HepG2 (cell line): Measurements from ENCODE around the gene EMILIN1. TPM values are rescaled to one million over a fixed set of nuclear protein-coding genes. Genes with fewer than 3 reads are reported as not detected.

Experiments used
- CBX1 ChIP-seq: IDR thresholded peaks from one replicate; pipeline ENCODE4 v1.6.1; 2016; ENCODE audit warnings: antibody characterized with exemption, low read depth
- GTF3A ChIP-seq: sonication (generic); formaldehyde crosslinking; conservative IDR thresholded peaks from 2 replicates; pipeline ENCODE4 v1.4.0; 2020; ENCODE audit warnings: mild to moderate bottlenecking, missing genetic modification reagents
- HNRNPL ChIP-seq: fragments of 200-400 bp; formaldehyde crosslinking; IDR thresholded peaks from 2 replicates; pipeline ENCODE4 v1.6.1; 2017; ENCODE audit warnings: mild to moderate bottlenecking, low read depth, low read length
- IRF2 ChIP-seq: IDR thresholded peaks from 2 replicates; pipeline ENCODE4 v1.6.1; 2018; ENCODE audit warnings: missing genetic modification reagents, missing compliant biosample characterization
- PHF21A ChIP-seq: sonication (generic); formaldehyde crosslinking; IDR thresholded peaks from 2 replicates; pipeline ENCODE4 v1.5.0; 2020; ENCODE audit warnings: mild to moderate bottlenecking, missing genetic modification reagents
- PLRG1 ChIP-seq: fragments of 450-650 bp; conservative IDR thresholded peaks from 2 replicates; pipeline ENCODE4 v1.6.1; 2016
- RFX1 ChIP-seq: fragments of 450-650 bp; IDR thresholded peaks from 2 replicates; pipeline ENCODE4 v1.6.1; 2017
- SRY ChIP-seq: sonication (generic); formaldehyde crosslinking; IDR thresholded peaks from 2 replicates; pipeline ENCODE4 v1.8.0; 2022; ENCODE audit warnings: mild to moderate bottlenecking, missing genetic modification reagents
- TOPORS ChIP-seq: sonication (generic); formaldehyde crosslinking; IDR thresholded peaks from 2 replicates; pipeline ENCODE4 v1.8.0; 2023; ENCODE audit warnings: mild to moderate bottlenecking, missing genetic modification reagents
- ZIK1 ChIP-seq: sonication (generic); formaldehyde crosslinking; IDR thresholded peaks from 2 replicates; pipeline ENCODE4 v1.5.0; 2020; ENCODE audit warnings: mild to moderate bottlenecking, low read depth, missing genetic modification reagents, borderline replicate concordance
- ZNF121 ChIP-seq: sonication (generic); formaldehyde crosslinking; IDR thresholded peaks from 2 replicates; pipeline ENCODE4 v1.5.0; 2020; ENCODE audit warnings: mild to moderate bottlenecking, missing genetic modification reagents
- ZNF292 ChIP-seq: sonication (generic); formaldehyde crosslinking; IDR thresholded peaks from 2 replicates; pipeline ENCODE4 v1.8.1; 2022; ENCODE audit warnings: mild to moderate bottlenecking, low read depth, missing genetic modification reagents, borderline replicate concordance
- ZNF383 ChIP-seq: sonication (generic); formaldehyde crosslinking; IDR thresholded peaks from 2 replicates; pipeline ENCODE4 v1.4.0; 2020; ENCODE audit warnings: missing genetic modification reagents, mild to moderate bottlenecking, borderline replicate concordance
- ZNF775 ChIP-seq: sonication (generic); formaldehyde crosslinking; IDR thresholded peaks from 2 replicates; pipeline ENCODE4 v1.4.0; 2020; ENCODE audit warnings: missing genetic modification reagents, mild to moderate bottlenecking, moderate library complexity, borderline replicate concordance
- ZNF83 ChIP-seq: sonication (generic); formaldehyde crosslinking; IDR thresholded peaks from 2 replicates; pipeline ENCODE4 v1.4.0; 2020; ENCODE audit warnings: missing genetic modification reagents, mild to moderate bottlenecking, borderline replicate concordance
- polyA plus RNA-seq, 8 experiments: library from polyadenylated mRNA; depleted of rRNA in 3 of 8; stranded (reverse) in 7 of 8; unstranded in 1 of 8; fragments of >200 nt; fragmentation: Illumina TruSeq in 4 of 8; extraction: Trizol in 4 of 8; gene quantifications; 2 replicates each; pipeline versions ENCODE4 v1.2.1 to v1.2.3, GENCODE V29; 2011 to 2016; ENCODE audit warnings: low read depth in 4 of 8, missing spikeins in 1 of 8, mixed read lengths in 1 of 8; ENCODE audit not compliant: insufficient read depth in 1 of 8
- total RNA-seq, 5 experiments: library from RNA; depleted of rRNA; stranded (reverse); fragments of >200 nt; fragmentation: Illumina TruSeq; extraction: Trizol; gene quantifications; 2 replicates each; pipeline ENCODE4 v1.2.3, GENCODE V29; 2016; ENCODE audit warnings: low read depth in 1 of 5
- TF ChIP-seq, protein P1 (sequence below): sonication (generic); formaldehyde crosslinking; IDR thresholded peaks from 2 replicates; pipeline ENCODE4 v1.4.0; 2020; ENCODE audit warnings: missing genetic modification reagents
- TF ChIP-seq, protein P2 (sequence below): IDR thresholded peaks from 2 replicates; pipeline ENCODE4 v1.6.1; 2016; ENCODE audit warnings: low read depth, control low read depth
- TF ChIP-seq, protein P3 (sequence below): sonication (generic); formaldehyde crosslinking; IDR thresholded peaks from 2 replicates; pipeline ENCODE4 v1.5.0; 2020; ENCODE audit warnings: missing genetic modification reagents
- TF ChIP-seq, protein P4 (sequence below): sonication (generic); formaldehyde crosslinking; IDR thresholded peaks from 2 replicates; pipeline ENCODE4 v1.5.1; 2020; ENCODE audit warnings: missing genetic modification reagents, mild to moderate bottlenecking, borderline replicate concordance

The EMILIN1 gene
- total and polyA plus RNA-seq, 2 of the 13 experiments (the other 11 are each of a cell fraction or from before 2014, with no cell fraction given) = 8.1 to 9.7 TPM

DNA sequence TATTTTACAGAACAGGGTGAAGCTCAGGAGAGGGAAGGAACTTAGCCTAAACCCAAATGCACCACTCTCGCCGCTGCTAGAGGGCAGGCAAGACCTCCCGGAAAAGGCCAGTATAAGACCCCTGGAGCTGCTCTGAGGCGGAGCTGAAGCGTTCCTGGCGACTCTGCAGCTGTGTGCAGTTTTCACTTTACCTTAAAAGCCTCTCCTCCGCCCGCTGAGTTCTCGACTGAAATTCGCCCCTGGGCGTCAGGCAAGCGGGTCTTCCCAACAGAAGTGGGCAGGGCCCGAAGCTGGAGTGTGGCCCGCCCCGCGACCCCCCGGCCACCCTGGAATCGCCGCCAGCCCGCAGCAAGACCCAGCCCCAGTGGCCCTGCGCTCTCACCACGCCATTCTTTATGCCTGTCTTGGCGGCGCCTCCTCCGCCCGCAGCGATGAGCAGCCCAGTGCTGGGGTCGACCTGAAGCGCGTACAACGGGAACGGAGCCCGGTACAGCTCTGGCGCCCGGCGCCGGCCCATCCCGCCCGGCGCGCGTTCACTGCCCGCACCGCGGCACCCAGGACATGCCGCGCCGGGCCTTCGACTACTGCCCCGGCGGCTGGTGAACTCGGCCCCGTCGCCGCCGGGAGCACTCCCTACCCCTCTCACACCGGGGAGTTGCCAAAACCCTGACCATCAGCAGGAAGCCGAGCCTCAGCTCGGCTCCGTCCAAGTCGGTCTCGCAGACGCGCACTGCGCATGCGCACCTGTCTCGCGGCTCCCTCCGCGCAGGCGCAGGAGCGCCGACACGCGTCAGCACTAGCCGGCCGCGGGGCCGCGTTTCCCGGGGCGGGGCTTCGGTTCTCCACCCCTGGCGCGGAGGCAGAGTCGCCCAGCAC is 55.7 kb downstream of the EMILIN1 start, which contains the start of gene PREB (continued):
- TF ChIP-seq, protein P1, sequence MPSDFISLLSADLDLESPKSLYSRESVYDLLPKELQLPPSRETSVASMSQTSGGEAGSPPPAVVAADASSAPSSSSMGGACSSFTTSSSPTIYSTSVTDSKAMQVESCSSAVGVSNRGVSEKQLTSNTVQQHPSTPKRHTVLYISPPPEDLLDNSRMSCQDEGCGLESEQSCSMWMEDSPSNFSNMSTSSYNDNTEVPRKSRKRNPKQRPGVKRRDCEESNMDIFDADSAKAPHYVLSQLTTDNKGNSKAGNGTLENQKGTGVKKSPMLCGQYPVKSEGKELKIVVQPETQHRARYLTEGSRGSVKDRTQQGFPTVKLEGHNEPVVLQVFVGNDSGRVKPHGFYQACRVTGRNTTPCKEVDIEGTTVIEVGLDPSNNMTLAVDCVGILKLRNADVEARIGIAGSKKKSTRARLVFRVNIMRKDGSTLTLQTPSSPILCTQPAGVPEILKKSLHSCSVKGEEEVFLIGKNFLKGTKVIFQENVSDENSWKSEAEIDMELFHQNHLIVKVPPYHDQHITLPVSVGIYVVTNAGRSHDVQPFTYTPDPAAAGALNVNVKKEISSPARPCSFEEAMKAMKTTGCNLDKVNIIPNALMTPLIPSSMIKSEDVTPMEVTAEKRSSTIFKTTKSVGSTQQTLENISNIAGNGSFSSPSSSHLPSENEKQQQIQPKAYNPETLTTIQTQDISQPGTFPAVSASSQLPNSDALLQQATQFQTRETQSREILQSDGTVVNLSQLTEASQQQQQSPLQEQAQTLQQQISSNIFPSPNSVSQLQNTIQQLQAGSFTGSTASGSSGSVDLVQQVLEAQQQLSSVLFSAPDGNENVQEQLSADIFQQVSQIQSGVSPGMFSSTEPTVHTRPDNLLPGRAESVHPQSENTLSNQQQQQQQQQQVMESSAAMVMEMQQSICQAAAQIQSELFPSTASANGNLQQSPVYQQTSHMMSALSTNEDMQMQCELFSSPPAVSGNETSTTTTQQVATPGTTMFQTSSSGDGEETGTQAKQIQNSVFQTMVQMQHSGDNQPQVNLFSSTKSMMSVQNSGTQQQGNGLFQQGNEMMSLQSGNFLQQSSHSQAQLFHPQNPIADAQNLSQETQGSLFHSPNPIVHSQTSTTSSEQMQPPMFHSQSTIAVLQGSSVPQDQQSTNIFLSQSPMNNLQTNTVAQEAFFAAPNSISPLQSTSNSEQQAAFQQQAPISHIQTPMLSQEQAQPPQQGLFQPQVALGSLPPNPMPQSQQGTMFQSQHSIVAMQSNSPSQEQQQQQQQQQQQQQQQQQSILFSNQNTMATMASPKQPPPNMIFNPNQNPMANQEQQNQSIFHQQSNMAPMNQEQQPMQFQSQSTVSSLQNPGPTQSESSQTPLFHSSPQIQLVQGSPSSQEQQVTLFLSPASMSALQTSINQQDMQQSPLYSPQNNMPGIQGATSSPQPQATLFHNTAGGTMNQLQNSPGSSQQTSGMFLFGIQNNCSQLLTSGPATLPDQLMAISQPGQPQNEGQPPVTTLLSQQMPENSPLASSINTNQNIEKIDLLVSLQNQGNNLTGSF (CRISPR knock-in tag) = peak; percentile 79; the same call in 1 of the 2 replicates
- no peak for TF ChIP-seq GTF3A (CRISPR knock-in tag)
- TF ChIP-seq ZNF121 (CRISPR knock-in tag) = 0 out of 2 replicates have a peak, but pooled peaks have one; percentile 10
- TF ChIP-seq, protein P2, sequence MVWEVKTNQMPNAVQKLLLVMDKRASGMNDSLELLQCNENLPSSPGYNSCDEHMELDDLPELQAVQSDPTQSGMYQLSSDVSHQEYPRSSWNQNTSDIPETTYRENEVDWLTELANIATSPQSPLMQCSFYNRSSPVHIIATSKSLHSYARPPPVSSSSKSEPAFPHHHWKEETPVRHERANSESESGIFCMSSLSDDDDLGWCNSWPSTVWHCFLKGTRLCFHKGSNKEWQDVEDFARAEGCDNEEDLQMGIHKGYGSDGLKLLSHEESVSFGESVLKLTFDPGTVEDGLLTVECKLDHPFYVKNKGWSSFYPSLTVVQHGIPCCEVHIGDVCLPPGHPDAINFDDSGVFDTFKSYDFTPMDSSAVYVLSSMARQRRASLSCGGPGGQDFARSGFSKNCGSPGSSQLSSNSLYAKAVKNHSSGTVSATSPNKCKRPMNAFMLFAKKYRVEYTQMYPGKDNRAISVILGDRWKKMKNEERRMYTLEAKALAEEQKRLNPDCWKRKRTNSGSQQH = 0 out of 2 replicates have a peak, but pooled peaks have one; percentile 57
- TF ChIP-seq, protein P3, sequence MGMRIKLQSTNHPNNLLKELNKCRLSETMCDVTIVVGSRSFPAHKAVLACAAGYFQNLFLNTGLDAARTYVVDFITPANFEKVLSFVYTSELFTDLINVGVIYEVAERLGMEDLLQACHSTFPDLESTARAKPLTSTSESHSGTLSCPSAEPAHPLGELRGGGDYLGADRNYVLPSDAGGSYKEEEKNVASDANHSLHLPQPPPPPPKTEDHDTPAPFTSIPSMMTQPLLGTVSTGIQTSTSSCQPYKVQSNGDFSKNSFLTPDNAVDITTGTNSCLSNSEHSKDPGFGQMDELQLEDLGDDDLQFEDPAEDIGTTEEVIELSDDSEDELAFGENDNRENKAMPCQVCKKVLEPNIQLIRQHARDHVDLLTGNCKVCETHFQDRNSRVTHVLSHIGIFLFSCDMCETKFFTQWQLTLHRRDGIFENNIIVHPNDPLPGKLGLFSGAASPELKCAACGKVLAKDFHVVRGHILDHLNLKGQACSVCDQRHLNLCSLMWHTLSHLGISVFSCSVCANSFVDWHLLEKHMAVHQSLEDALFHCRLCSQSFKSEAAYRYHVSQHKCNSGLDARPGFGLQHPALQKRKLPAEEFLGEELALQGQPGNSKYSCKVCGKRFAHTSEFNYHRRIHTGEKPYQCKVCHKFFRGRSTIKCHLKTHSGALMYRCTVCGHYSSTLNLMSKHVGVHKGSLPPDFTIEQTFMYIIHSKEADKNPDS (CRISPR knock-in tag) = peak; percentile 23; the same call in 1 of the 2 replicates
- TF ChIP-seq TOPORS (CRISPR knock-in tag) = peak; percentile 13; the same call in 1 of the 2 replicates
- no peak for TF ChIP-seq PLRG1
- no peak for TF ChIP-seq IRF2 (CRISPR knock-in tag)
- TF ChIP-seq ZNF383 = peak; percentile 71; the same call in 1 of the 2 replicates
- no peak for TF ChIP-seq ZNF292
- TF ChIP-seq CBX1 = no peak
- no peak for TF ChIP-seq ZIK1 (CRISPR knock-in tag)
- no peak for TF ChIP-seq PHF21A (CRISPR knock-in tag)
- TF ChIP-seq, protein P4, sequence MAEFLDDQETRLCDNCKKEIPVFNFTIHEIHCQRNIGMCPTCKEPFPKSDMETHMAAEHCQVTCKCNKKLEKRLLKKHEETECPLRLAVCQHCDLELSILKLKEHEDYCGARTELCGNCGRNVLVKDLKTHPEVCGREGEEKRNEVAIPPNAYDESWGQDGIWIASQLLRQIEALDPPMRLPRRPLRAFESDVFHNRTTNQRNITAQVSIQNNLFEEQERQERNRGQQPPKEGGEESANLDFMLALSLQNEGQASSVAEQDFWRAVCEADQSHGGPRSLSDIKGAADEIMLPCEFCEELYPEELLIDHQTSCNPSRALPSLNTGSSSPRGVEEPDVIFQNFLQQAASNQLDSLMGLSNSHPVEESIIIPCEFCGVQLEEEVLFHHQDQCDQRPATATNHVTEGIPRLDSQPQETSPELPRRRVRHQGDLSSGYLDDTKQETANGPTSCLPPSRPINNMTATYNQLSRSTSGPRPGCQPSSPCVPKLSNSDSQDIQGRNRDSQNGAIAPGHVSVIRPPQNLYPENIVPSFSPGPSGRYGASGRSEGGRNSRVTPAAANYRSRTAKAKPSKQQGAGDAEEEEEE = no peak; the same call in 1 of the 2 replicates
- peak; percentile 78 for TF ChIP-seq SRY
- TF ChIP-seq RFX1 = no peak
- TF ChIP-seq ZNF83 = no peak
- no peak for TF ChIP-seq ZNF775
- no peak for TF ChIP-seq HNRNPL
